NB4 (cell line): ENCODE measurements around the gene CAMTA1.

Source experiments
- DNase-seq: peaks from one replicate; pipeline ENCODE4 v3.0.0; 2010; ENCODE audit warnings: low read depth
- H3K4me3 ChIP-seq: one replicate; pipeline ENCODE4 v1.5.1; 2011; ENCODE audit warnings: mild to moderate bottlenecking, low read depth, low read length, moderate library complexity
- MYC ChIP-seq: IDR thresholded peaks from 2 replicates; pipeline ENCODE4 v1.6.1; 2011; ENCODE audit warnings: low read depth, low read length
- POLR2A ChIP-seq: IDR thresholded peaks from 2 replicates; pipeline ENCODE4 v1.6.1; 2011; ENCODE audit warnings: mild to moderate bottlenecking; ENCODE audit not compliant: insufficient read length; ENCODE audit errors: extremely low read depth
- TF ChIP-seq, protein P1 (sequence below): IDR thresholded peaks from one replicate; pipeline ENCODE4 v1.5.1; 2012; ENCODE audit warnings: low read depth, low read length
- TF ChIP-seq, protein P2 (sequence below): IDR thresholded peaks from 2 replicates; pipeline ENCODE4 v1.6.1; 2011; ENCODE audit warnings: low read depth, low read length

The CAMTA1 gene

DNA sequence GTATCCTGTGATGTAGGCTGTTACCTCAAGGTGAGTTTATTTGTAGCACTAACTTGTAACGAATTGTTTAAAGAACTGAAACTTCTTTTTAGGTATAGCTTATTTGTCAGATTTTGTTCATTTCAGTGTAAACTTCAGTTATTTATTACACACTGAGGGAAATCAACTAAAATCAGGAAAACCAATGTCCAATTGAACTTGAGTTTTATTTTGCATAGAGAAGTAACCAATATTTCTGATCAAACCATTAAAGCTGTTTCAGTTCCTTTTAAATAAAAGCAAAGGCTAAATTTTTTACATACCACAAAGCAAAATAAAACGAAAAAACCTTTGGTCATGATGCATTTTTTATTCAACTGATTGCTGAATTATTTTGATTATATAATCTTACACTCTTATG, 103.6 kb downstream of the CAMTA1 start:
- no peak for DNase-seq
- H3K4me3 ChIP-seq: no peak overlapping the region
- no peak for TF ChIP-seq MYC
- TF ChIP-seq, protein P1, sequence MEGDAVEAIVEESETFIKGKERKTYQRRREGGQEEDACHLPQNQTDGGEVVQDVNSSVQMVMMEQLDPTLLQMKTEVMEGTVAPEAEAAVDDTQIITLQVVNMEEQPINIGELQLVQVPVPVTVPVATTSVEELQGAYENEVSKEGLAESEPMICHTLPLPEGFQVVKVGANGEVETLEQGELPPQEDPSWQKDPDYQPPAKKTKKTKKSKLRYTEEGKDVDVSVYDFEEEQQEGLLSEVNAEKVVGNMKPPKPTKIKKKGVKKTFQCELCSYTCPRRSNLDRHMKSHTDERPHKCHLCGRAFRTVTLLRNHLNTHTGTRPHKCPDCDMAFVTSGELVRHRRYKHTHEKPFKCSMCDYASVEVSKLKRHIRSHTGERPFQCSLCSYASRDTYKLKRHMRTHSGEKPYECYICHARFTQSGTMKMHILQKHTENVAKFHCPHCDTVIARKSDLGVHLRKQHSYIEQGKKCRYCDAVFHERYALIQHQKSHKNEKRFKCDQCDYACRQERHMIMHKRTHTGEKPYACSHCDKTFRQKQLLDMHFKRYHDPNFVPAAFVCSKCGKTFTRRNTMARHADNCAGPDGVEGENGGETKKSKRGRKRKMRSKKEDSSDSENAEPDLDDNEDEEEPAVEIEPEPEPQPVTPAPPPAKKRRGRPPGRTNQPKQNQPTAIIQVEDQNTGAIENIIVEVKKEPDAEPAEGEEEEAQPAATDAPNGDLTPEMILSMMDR: no peak
- TF ChIP-seq, protein P2, sequence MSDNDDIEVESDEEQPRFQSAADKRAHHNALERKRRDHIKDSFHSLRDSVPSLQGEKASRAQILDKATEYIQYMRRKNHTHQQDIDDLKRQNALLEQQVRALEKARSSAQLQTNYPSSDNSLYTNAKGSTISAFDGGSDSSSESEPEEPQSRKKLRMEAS: no peak
- no peak for TF ChIP-seq POLR2A

DNA sequence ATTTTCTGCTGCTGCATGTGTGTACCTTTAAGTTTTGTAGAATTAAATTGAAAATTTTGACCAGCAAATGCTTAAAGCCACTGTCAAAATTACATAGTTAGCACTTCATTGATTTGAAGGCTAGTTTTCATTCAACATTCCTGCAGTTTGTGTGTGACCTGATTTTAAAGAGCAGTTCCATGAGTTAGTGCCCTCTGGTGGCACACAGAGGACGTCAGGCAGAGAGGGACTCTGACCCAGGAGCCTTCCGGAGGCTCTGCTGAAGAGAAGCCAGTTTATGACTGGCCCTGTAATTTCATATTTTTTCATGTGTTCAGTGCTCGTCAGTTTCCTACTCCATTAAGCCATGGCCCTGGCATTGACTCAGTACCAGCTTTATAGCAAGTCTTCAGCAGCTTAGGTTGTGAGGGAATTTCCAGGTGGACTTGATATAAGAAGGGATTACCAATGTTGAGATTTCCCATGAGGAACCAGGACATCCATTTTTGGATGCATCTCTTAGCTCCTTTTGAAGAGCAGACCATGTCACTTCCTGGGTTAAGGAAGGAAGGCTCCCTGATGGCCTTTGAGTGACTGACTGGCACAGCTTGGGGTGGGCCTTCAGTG, 104.7 kb downstream of the CAMTA1 start:
- no peak overlapping the region for H3K4me3 ChIP-seq
- peak; percentile 56 for DNase-seq
- TF ChIP-seq, protein P2: no peak
- TF ChIP-seq, protein P1: peak; percentile 76

DNA sequence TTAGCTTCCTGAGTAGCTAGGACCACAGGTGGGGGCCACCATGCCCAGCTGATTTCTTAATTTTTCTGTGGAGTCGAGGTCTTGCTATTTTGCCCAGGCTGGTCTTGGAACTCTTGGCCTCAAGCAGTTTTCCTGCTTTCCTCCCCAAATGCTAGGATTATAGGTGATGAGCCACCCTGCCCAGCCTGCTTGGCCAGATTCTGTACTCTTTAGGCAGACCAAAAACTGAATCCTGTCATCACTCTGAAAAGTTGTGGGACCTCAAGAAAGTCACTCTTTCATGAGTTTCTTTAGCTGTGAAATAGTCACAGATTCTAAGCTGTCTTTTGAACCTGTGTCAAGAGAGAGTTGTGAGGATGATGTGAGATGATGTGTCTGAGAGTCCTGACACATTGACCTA, 105.4 kb downstream of the CAMTA1 start:
- no peak overlapping the region for H3K4me3 ChIP-seq
- TF ChIP-seq MYC: no peak
- TF ChIP-seq POLR2A: no peak
- TF ChIP-seq, protein P1: no peak
- TF ChIP-seq, protein P2: no peak
- no peak for DNase-seq

DNA sequence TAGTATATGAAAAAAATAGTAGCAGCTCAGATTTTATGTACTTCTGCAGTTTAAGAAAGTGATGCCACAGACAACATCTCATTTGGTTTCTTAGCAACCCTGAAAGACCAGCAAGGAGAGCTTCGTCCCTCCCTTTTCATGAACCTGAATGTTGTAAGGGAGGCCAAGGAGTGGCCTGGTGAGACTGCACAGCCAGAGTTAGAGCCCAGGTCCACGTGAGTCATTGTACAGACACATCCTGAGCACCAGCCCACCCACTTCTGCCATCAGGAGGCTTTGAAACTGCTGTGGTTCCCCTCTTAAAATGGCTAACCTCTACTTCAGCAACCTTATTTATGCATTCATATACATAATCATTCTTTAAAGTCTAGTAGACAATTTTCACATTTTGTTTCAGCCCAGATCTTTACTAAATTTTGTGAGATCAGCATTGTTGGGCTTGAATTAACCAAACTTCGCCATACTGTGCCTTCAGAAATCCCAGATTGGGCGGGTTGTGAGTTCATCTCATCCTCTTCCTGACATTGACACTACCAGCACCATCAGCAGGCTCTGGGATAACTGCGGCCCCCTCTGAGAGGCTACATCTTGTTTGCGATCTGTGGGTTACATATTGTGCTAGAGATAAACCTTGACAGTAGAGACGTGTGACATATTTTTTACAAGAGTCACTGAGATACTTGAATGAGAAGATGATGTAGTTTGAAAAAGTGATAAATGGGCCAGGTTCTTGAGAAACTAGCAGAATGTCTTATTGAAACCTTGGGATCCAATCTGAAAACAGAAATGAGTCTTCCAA, 106.7 kb downstream of the CAMTA1 start:
- no peak for TF ChIP-seq POLR2A
- TF ChIP-seq, protein P2: no peak
- TF ChIP-seq, protein P1: no peak
- TF ChIP-seq MYC: no peak

DNA sequence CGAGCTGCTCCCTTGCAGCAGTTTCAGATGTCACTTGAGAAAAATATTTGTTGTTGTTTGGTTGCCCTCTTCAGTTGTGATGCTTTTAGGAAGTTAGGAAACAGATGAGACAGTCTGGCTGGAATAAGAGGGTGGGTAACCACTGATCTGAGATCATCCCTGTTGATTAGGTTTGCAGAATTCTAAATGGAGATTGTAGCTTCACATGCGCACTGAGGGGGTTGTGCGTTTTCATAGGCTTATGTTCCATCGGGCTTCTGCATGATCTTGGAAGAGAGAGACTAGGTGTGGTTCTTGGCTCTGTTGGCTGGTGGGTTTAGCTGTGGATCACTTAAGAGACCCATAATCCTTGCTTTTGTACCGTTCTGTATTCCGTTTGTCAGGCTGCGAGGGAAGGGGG, 108.1 kb downstream of the CAMTA1 start:
- H3K4me3 ChIP-seq: no peak overlapping the region
- no peak for TF ChIP-seq MYC
- TF ChIP-seq, protein P1: no peak
- TF ChIP-seq POLR2A: no peak
- TF ChIP-seq, protein P2: no peak
- no peak for DNase-seq

More for the DNA sequence above, 106.7 kb downstream of the CAMTA1 start:
- no peak for DNase-seq
- no peak overlapping the region for H3K4me3 ChIP-seq
